ENCODE results near the gene SORT1. TPM values are rescaled to one million over a fixed set of nuclear protein-coding genes. Genes with fewer than 3 reads are reported as not detected.

SORT1 gene
- total and polyA plus RNA-seq, 2 of the 8 experiments (the other 6 are each of a cell fraction or from before 2014, with no cell fraction given), result 18.7 to 69.6 TPM

GRCh38 chr1:109314795-109315194, 82.9 kb downstream of the SORT1 start:
- FAIRE-seq, result no peak
- no peak overlapping the region for H3K27ac ChIP-seq (ENCODE audit: low read depth, low read length)
- no peak overlapping the region for H3K9ac ChIP-seq (replicated peaks in 1 of 4; ENCODE audit: extremely low read depth in 1 of 4, low read depth in 3 of 4, low read length in 3 of 4)
- no peak overlapping the region for H4K91ac ChIP-seq (replicated peaks; ENCODE audit: insufficient read length, low read length)
- no peaks in the 10 kb centered on the region for H3K23me2 ChIP-seq (ENCODE audit: low read depth, low read length)
- no peak overlapping the region for H3K56ac ChIP-seq (replicated peaks; ENCODE audit: insufficient read length, low read depth, low read length)
- DNase-seq (ENCODE audit: low read depth in 1 of 2, low spot score in 2 of 2), result no peak
- no peaks in the 10 kb centered on the region for H3K79me1 ChIP-seq (ENCODE audit: low read depth, low read length)
- H2BK5ac ChIP-seq (ENCODE audit: low read depth, low read length), result no peak overlapping the region
- CTCF ChIA-PET (ENCODE audit: partially characterized antibody), result interaction anchor here (0.8 to 5.2 kb wide), 3 partner anchors 9 to 61 kb away, joined by 3 to 41 read pairs (median 14); partner anchors contain the start of gene MYBPHL
- no peak overlapping the region for H3K23ac ChIP-seq (ENCODE audit: insufficient read length)
- peaks cover 12 to 53% (median 17%) of the 10 kb centered on the region in 4 experiments for H3K36me3 ChIP-seq (ENCODE audit: control insufficient read depth in 2 of 4, insufficient read depth in 4 of 4, low read length in 3 of 4)
- H2BK15ac ChIP-seq (ENCODE audit: low read length), result no peak overlapping the region
- no peaks in the 10 kb centered on the region for H3K79me2 ChIP-seq (ENCODE audit: control insufficient read depth in 1 of 2, insufficient read depth in 2 of 2, low read length in 2 of 2)
- no peak overlapping the region for H3K4me2 ChIP-seq (ENCODE audit: insufficient read depth in 1 of 2, low read depth in 2 of 2, low read length in 2 of 2)
- no peak overlapping the region for H4K8ac ChIP-seq (ENCODE audit: extremely low read depth, insufficient read depth, low read length)
- 100% methylated on average over 1 of the region's 1 CpG; no CpG with 5 or more reads in 1 of the 2 experiments for whole genome bisulfite sequencing, 2 experiments (ENCODE audit: extremely low coverage in 1 of 2, insufficient coverage in 1 of 2, insufficient read length in 1 of 2, insufficient replicate concordance in 2 of 2, low coverage in 1 of 2, low lambda C conversion rate in 2 of 2, missing lambda C conversion rate in 1 of 2)
- H3K14ac ChIP-seq (ENCODE audit: insufficient read length), result no peak overlapping the region
- H2BK12ac ChIP-seq (ENCODE audit: low read depth, low read length), result no peak overlapping the region
- H4K20me1 ChIP-seq (replicated peaks in 1 of 2; ENCODE audit: control insufficient read depth in 1 of 2, insufficient read depth in 2 of 2, low read length in 2 of 2), result no peaks in the 10 kb centered on the region
- H3K4ac ChIP-seq (replicated peaks; ENCODE audit: insufficient read length, low read depth, low read length), result no peak overlapping the region
- H3K4me3 ChIP-seq (ENCODE audit: extremely low read depth in 1 of 4, insufficient read depth in 2 of 4, low read depth in 3 of 4, low read length in 4 of 4), result no peak overlapping the region
- no peak overlapping the region for H2BK20ac ChIP-seq (ENCODE audit: low read length)
- POLR2A ChIA-PET (ENCODE audit: partially characterized antibody), result interaction anchor here (1.2 to 1.7 kb wide), 2 partner anchors 18 to 40 kb away, joined by 3 to 4 read pairs; no protein-coding TSS in a partner anchor
- no peak for TF ChIP-seq SP2 (IDR thresholded peaks at IDR 0.05; ENCODE audit: low read length)
- TF ChIP-seq FOSL1 (IDR thresholded peaks at IDR 0.05; ENCODE audit: insufficient read depth, low read depth, low read length), result no peak
- no peak for TF ChIP-seq SUZ12 (IDR thresholded peaks at IDR 0.05; ENCODE audit: low read length)
- no peaks in the 10 kb centered on the region; a peak in 1 of 7 replicates for H3K4me1 ChIP-seq (replicated peaks in 1 of 4; ENCODE audit: control insufficient read depth in 3 of 4, insufficient read depth in 4 of 4, low read length in 3 of 4)
- no peak overlapping the region for H2AFZ ChIP-seq (ENCODE audit: low read length)
- H4K5ac ChIP-seq (ENCODE audit: insufficient read length, low read depth, low read length), result no peak overlapping the region
- no peak overlapping the region for H3K18ac ChIP-seq (ENCODE audit: extremely low read depth, low read length)
- H3K9me3 ChIP-seq (ENCODE audit: insufficient read depth in 2 of 2, low read depth in 1 of 2, low read length in 1 of 2), result no peaks in the 10 kb centered on the region
- no peak overlapping the region for H2AK5ac ChIP-seq (ENCODE audit: low read depth, low read length)
- H3K27me3 ChIP-seq (replicated peaks in 1 of 4; ENCODE audit: control insufficient read depth in 3 of 4, extremely low read depth in 1 of 4, insufficient read depth in 3 of 4, low read length in 3 of 4), result no peaks in the 10 kb centered on the region
- no peak overlapping the region for H2BK120ac ChIP-seq (replicated peaks; ENCODE audit: low read depth, low read length)
